UCSD-AML1 (cell line): ENCODE results near the gene PLD1.
"Not testable (repeated sequence)": the region's sequence is repeated elsewhere in the genome, so short reads cannot be mapped to it uniquely, and the experiment has no call there.

Source experiments
- DNase-seq: peaks from one replicate; lab custom pipeline; 2025; ENCODE audit not compliant: unreplicated experiment; lab: John Stamatoyannopoulos, UW

PLD1 gene

GRCh38 chr3:171566803-171567422 lies 243.4 kb downstream of the PLD1 start:
- DNase-seq = no peak

- no peak for DNase-seq
These were observed 244.7 kb downstream of the PLD1 start for GRCh38 chr3:171565481-171566058.

- no peak for DNase-seq
These were observed 245.4 kb downstream of the PLD1 start for GRCh38 chr3:171564748-171565480.

GRCh38 chr3:171563298-171563697 lies 247.0 kb downstream of the PLD1 start:
- no peak for DNase-seq

- not testable (repeated sequence) for DNase-seq
These were observed 247.8 kb downstream of the PLD1 start for GRCh38 chr3:171562459-171562858.

GRCh38 chr3:171561596-171562323 lies 248.5 kb downstream of the PLD1 start:
- no peak for DNase-seq

GRCh38 chr3:171559586-171559985 lies 250.7 kb downstream of the PLD1 start:
- no peak for DNase-seq

- no peak for DNase-seq
These were observed 252.0 kb downstream of the PLD1 start for GRCh38 chr3:171558188-171558696.

- DNase-seq = no peak
These were observed 253.1 kb downstream of the PLD1 start for GRCh38 chr3:171557173-171557572.

GRCh38 chr3:171556574-171557145 lies 253.6 kb downstream of the PLD1 start:
- no peak for DNase-seq

- no peak for DNase-seq
These were observed 254.1 kb downstream of the PLD1 start for GRCh38 chr3:171556148-171556547.

GRCh38 chr3:171553086-171553485 lies 257.2 kb downstream of the PLD1 start:
- DNase-seq = no peak

GRCh38 chr3:171552531-171552930 lies 257.8 kb downstream of the PLD1 start:
- DNase-seq = no peak

- no peak for DNase-seq
These were observed 259.0 kb downstream of the PLD1 start for GRCh38 chr3:171551296-171551695.
